ENCODE data around the gene LRMDA. TPM values are rescaled to one million over a fixed set of nuclear protein-coding genes. Genes with fewer than 3 reads are reported as not detected.
"Not testable (repeated sequence)": the region's sequence is repeated elsewhere in the genome, so short reads cannot be mapped to it uniquely, and the experiment has no call there.

Gene LRMDA
- total RNA-seq, 2 donors from 2014 or later, result 12.2 to 25.4 TPM

DNA sequence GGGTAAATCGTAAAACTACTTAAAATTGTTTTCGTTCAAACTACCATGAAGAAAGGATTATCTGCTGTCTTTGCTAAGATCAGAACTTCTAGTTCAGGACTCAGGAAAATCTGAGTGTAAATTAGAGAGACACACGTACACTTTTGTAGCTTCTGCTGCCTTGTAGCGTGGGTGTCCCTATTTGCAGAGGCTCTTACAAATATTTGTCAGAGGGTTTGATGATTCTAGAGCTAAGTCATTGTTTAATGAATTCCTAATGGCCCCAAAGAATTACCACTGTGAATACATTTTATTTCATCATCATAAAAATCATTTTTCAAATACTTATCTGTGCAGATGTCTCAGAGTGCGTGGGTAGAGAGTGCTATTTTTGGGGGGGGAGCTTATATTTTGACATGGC is 314.9 kb downstream of the LRMDA start:
- H3K27me3 ChIP-seq, result no peaks in the 10 kb centered on the region
- WGBS, 2 donors, result 80 to 87% methylated on average over 5 of the region's 5 CpGs
- peaks cover 22% of the 10 kb centered on the region for H3K4me1 ChIP-seq
- no peak overlapping the region for H3K27ac ChIP-seq
- H3K4me3 ChIP-seq, result no peak overlapping the region
- no peak for DNase-seq
- TF ChIP-seq, protein P1, sequence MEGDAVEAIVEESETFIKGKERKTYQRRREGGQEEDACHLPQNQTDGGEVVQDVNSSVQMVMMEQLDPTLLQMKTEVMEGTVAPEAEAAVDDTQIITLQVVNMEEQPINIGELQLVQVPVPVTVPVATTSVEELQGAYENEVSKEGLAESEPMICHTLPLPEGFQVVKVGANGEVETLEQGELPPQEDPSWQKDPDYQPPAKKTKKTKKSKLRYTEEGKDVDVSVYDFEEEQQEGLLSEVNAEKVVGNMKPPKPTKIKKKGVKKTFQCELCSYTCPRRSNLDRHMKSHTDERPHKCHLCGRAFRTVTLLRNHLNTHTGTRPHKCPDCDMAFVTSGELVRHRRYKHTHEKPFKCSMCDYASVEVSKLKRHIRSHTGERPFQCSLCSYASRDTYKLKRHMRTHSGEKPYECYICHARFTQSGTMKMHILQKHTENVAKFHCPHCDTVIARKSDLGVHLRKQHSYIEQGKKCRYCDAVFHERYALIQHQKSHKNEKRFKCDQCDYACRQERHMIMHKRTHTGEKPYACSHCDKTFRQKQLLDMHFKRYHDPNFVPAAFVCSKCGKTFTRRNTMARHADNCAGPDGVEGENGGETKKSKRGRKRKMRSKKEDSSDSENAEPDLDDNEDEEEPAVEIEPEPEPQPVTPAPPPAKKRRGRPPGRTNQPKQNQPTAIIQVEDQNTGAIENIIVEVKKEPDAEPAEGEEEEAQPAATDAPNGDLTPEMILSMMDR (IDR thresholded peaks at IDR 0.05), result no peak
- TF ChIP-seq POLR2A (IDR thresholded peaks at IDR 0.05), result no peak
- no peaks in the 10 kb centered on the region for H3K36me3 ChIP-seq (replicated peaks in 1 of 2; ENCODE audit: insufficient read depth in 1 of 2, low read depth in 2 of 2)
- intact Hi-C loops (cut with DNase I), result no loop called here
- ATAC-seq, result no peak
- H3K9me3 ChIP-seq, result no peaks in the 10 kb centered on the region

DNA sequence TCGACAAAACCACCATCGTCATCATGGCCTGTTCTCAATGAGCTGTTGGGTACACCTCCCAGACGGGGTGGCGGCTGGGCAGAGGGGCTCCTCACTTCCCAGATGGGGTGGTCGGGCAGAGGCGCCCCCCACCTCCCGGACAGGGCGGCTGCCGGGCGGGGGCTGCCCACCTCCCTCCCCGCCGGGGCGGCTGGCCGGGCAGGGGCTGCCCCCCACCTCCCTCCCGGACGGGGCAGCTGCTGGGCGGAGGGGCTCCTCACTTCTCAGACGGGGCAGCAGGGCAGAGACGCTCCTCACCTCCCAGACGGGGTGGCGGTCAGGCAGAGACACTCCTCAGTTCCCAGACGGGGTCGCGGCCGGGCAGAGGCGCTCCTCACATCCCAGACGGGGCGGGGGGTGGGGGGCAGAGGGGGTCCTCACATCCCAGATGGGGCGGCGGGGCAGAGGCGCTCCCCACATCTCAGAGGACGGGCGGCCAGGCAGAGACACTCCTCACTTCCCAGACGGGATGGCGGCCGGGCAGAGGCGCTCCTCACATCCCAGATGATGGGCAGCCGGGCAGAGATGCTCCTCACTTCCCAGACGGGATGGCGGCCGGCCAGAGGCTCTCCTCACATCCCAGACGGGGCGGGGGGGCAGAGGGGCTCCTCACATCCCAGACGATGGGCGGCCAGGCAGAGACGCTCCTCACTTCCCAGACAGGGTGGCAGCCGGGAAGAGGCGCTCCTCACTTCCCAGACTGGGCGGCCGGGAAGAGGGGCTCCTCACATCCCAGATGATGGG is 318.9 kb downstream of the LRMDA start:
- ATAC-seq; H3K36me3 ChIP-seq (replicated peaks in 1 of 2; ENCODE audit: insufficient read depth in 1 of 2, low read depth in 2 of 2); H3K9me3 ChIP-seq; H3K4me3 ChIP-seq; DNase-seq; H3K27ac ChIP-seq; H3K27me3 ChIP-seq; H3K4me1 ChIP-seq; intact Hi-C loops (cut with DNase I): not testable (repeated sequence)
- 94% methylated on average over 10 to 34 of the region's 50 CpGs for WGBS, 2 donors

DNA sequence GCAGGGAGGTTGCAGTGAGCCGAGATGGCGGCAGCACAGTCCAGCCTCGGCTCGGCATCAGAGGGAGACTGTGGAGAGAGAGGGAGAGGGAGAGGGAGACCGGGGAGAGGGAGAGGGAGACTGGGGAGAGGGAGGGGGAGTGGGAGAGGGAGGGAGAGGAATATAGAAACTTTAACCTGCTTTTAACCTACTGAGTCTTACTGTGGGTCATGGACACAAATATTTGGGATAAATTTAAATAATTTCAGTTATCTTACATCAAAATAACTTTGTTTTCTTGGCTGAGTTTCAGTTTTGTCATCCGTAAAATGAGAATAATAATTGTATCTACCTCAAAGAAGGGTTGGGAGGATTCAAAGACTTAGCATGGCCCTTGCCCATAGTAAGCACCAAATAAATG is 319.8 kb downstream of the LRMDA start:
- no peaks in the 10 kb centered on the region for H3K9me3 ChIP-seq
- H3K36me3 ChIP-seq (replicated peaks in 1 of 2; ENCODE audit: insufficient read depth in 1 of 2, low read depth in 2 of 2), result no peaks in the 10 kb centered on the region
- DNase-seq (no peak), ATAC-seq (no peak)
- WGBS, 2 donors, result 90 to 100% methylated on average over 5 to 6 of the region's 6 CpGs
- intact Hi-C loops (cut with DNase I), result no loop called here
- no peak overlapping the region for H3K27ac ChIP-seq
- peaks cover under 1% of the 10 kb centered on the region for H3K4me1 ChIP-seq
- TF ChIP-seq, protein P1 (IDR thresholded peaks at IDR 0.05), result no peak
- no peak for TF ChIP-seq POLR2A (IDR thresholded peaks at IDR 0.05)
- no peak overlapping the region for H3K4me3 ChIP-seq
- no peaks in the 10 kb centered on the region for H3K27me3 ChIP-seq

DNA sequence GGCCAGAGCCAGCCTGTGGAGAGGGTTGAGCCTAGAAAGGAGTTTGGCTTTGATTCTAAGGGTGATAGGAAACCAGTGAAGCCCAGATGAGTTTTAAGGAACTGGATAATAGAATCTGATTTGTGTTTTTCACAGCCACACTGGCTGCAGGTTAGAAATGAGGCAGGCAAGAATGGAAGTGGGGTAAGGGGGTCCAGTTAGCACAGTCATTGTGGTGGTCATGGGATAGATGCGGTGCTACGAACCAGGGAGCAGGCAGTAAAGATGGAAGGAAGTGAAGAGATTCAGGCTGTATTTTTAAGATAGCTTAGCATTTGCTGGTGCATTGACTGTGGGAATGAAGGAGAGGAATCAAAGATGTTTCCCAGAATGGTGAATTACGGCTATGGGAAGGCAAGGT is 322.2 kb downstream of the LRMDA start:
- no peaks in the 10 kb centered on the region for H3K9me3 ChIP-seq
- no peak overlapping the region for H3K27ac ChIP-seq
- WGBS, 2 donors, result 84 to 94% methylated on average over 3 of the region's 3 CpGs
- ATAC-seq (no peak), DNase-seq (no peak)
- TF ChIP-seq, protein P1 (IDR thresholded peaks at IDR 0.05), result no peak
- TF ChIP-seq POLR2A (IDR thresholded peaks at IDR 0.05), result no peak
- intact Hi-C loops (cut with DNase I), result no loop called here
- no peak overlapping the region for H3K4me3 ChIP-seq
- no peaks in the 10 kb centered on the region for H3K27me3 ChIP-seq
- H3K36me3 ChIP-seq (replicated peaks in 1 of 2; ENCODE audit: insufficient read depth in 1 of 2, low read depth in 2 of 2), result no peaks in the 10 kb centered on the region
- H3K4me1 ChIP-seq, result no peaks in the 10 kb centered on the region

DNA sequence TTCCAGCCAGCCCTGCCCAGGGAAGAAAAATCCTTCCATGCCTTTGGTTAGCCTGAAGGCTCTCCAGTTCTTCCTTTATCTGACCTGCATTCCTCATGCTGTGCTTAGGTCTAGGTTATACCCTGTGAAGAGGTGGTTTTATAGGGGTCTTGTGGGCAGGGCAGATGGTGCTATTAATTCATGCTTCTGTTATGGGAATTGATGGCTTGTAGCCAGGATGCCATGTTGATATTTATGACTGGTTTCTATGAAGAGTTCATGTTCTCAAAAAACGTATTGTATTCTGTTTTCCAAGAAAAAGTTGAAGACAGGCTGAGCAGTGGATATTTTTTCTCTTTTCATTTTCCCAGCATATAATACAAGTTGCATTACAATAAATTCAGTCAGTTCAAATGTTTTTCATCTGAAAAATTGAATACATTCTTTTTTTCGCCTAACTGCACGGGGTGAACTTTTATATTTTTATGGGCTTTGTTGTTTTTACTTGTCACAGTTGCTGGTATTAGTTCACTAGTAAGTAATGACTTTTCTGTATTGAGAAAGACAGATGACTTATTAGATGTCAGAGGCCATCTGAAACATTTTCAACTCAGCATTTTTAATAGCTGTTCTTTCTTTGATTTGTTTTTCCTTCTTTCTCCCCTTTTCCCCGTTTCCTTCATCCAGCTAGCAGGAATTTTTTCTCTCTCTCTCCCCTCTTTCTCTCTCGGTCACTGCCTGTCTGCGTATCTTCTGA is 322.8 kb downstream of the LRMDA start:
- TF ChIP-seq POLR2A (IDR thresholded peaks at IDR 0.05), result no peak
- TF ChIP-seq, protein P1 (IDR thresholded peaks at IDR 0.05), result no peak
- intact Hi-C loops (cut with DNase I), result no loop called here
- ATAC-seq (no peak), DNase-seq (no peak)
- H3K27me3 ChIP-seq, result no peaks in the 10 kb centered on the region
- no peaks in the 10 kb centered on the region for H3K9me3 ChIP-seq
- H3K36me3 ChIP-seq (replicated peaks in 1 of 2; ENCODE audit: insufficient read depth in 1 of 2, low read depth in 2 of 2), result no peaks in the 10 kb centered on the region
- no peaks in the 10 kb centered on the region for H3K4me1 ChIP-seq
- no peak overlapping the region for H3K4me3 ChIP-seq
- H3K27ac ChIP-seq, result no peak overlapping the region
- 84 to 86% methylated on average over 6 of the region's 6 CpGs for WGBS, 2 donors

Measured in body of pancreas (tissue), 4 donors.